SW480 (cell line): ENCODE results near the gene KCNG4.

Experiments
- DNase-seq: peaks from one replicate; pipeline ENCODE4 v3.0.0-alpha.2; 2016; ENCODE audit warnings: low spot score

The KCNG4 gene

DNA sequence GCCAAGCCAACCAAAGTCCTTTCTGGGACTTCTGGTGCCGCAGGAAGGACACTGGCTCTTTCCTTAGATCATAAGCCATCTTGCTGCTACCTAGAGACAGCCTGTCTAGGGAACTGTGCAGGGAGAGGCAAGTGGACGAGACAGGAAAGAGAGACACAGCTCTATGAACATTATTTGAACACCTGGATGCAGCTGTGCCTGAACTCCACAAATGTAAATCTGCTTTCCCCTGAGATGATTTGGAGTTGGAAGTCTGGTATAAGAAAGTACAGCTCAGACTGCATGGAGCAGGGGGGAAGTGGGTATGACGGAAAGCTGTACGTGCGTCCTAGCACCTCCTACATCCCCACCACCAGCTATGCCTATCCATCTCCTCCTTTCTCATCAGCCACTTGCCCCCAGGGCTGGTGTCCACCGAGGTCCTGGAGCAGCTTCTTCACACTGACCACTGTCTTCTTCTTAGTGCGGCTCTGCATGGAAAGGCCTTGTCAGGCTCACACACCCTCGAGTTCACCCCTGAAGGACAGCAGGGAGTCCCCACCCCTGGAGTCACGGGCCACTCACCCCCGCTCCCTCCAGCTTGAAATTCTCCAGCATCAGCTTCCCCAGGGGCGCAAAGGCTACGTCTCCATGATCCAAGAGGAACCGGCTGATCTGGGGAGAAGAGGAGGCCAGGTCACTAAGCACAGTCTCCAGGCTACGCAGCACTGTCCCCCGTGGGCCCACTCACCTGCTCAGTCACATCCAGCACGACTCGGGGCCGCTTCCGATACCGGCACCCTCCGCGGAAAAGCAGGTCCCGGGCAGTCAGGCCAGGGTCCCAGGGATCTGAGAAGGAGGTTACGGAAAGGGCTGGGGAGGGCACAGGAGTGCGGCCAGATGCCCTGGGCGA is 56.9 kb downstream of the KCNG4 start:
- no peak for DNase-seq

DNA sequence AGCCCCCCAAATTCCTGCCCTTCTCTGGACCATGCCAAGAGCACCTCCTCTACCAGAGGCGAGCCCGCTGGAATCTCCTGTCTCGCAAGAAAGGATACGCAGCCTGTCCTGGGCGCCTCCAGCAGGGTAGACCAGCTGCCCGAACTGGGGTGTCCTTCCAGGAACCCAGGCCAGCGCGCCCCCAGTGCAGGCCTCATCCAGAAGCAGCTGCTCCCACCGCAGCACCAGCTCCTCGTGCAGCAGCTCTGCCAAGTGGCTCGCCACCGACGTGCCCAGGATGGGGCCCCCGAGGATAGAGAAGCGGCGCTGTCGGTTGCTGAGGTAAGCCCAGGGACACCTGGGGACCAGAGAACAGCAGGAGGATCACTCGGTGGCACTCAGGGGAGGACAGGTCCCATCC is 57.7 kb downstream of the KCNG4 start:
- no peak for DNase-seq

- DNase-seq = no peak
Observed at GRCh38 chr16:84181144-84181915, 58.5 kb downstream of the KCNG4 start.

DNA sequence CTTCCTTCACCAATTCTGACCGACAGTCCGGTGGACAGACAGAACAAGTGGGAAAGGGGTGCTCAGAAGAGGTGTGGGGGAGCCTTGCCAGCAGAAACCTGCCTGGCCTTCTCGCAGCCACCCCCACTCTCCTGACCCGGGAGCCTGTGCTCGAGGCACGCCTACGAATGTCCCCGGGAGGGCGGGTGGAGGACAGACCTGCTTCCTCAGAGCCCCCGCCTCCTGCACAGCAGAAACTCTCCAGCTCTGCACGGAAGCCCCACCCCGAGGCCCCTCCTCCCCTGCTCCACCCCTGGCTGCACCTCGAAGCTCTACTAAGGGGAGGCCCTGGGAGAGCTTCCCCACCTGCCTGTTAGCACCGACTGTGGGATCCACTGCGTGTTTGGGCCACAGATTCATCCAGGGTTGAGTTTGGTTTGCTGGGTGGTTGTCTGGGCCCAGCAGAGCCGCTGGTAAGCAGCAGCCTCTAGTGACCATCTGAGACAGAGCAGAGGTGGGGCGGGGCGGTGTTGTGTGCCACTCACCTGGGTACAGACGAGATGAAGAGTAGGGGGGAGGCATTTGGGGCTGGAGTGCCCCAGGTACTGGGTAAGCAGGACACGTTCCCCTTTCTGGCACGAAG is 59.2 kb downstream of the KCNG4 start:
- DNase-seq = no peak

DNA sequence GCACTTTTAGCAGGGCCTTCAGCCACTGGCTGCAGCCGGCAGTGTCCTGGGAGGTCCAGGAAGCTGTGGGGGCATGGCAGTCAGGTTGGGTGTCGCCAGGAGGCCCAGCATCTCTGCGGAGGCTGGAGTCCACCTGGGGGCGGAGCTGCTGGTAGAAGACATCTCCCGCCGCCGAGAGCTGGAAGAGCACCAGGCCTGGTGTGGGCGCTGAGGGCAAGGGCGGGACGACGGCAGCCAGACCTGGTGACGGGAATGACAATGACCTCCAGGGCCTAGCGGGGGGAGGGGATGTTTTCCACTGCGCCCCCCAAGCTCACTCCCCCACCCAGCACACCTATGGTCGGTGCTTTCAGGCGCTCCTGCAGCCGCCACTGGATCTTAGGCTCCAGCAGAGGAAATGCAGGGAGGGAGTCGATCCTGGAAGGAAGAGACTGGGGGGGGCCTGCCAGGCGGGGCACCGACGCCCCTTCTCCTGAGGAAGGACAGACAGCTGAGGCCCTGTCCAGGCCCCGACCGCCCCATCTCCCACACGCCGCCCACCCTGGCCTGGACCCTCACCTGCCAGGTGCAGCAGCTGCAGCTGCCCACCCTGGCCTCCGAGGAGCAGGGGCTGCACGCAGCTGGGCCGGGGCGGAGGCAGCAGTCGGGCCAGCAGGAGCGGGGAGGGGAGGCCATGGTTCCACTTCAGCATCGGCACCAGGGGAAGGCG is 60.0 kb downstream of the KCNG4 start:
- DNase-seq = no peak

GRCh38 chr16:84178892-84179611 is 60.8 kb downstream of the KCNG4 start:
- DNase-seq = no peak

DNA sequence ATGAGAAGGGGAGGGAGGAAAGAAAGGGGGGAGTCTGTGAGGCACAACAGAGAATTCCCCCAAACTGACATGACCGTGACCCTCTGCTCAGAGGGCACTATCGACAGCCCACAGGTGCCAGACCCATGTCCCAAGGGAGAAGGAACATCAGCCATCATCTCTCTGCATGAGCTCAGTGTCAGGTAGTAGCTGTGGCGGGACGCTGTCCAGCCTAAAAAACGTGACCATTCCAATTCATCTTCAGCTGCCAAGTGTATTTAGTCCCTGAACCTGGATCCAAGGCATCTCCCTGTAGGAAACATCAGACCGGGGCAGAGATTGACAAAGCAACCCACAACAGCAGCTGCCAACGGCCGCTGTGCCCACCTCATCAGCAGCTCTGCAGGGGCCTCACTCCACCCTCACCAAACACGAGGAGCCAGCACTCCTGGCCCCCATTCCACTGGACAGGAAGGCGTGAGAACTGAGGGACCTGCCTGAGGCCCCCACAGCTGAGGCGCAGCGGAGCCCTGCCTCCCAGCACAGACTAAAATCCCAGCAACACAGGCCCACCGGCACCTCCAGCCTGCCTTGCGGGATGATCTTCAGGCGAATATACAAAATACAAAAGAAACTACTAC is 61.6 kb downstream of the KCNG4 start:
- DNase-seq = no peak

DNA sequence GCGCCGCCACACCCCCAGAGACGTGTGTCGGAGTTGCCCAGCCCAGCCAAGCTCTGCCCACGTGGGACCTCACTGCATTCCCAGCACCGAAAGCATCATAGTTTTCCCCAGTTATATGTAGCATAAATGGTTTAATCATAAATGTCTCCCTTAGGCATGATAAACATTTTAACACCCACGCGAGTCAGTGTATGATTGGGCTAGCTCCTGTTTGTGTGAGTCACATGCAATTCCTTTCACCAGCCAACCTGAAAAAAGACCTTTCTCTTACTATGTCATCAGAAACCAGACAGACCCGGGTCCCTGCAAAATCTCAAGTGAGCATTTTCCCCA is 62.1 kb downstream of the KCNG4 start:
- DNase-seq = peak; percentile 54

DNA sequence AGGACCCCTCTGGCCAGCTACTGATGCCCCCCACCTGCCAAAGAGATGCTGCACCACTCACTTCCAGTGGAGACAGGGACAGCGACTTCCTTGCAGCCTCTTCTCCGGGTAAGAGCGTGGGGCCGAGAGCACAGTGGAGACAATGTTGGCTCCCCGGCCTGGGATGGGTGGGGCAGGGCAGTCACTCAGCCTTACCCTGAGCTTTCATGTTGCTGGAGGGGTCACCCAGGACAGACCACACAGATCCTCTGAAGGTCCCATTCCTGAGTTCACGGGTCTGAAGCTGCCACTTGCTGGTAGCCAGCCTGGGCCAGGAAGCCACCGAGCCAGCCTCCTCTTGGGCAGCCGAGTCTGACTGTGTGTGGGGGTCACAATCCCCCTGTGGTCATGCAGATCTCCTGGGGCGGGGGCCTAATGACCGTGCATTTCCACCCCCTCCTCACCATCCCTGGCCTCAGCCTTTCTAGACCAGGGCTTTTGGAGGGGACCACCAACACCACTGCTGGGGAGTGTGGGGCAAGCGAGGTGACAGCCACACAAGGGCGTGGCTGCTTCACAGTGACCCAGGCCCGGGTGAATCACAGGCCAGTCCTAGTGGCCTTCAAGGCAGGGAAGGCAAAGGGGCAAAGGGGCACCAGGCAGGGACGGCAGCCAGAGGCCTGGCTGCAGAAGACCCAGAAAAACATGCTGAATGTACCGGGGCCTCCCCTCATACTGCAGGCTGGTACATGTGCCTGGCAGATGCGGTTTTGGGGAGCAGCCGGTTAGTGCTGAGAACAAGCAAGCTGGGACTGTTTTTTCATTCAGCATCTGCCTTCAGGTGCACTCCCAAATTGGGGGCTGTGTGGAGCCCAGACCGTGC is 63.4 kb downstream of the KCNG4 start:
- no peak for DNase-seq

- DNase-seq = peak; percentile 70
Observed at GRCh38 chr16:84175350-84176081, 64.3 kb downstream of the KCNG4 start.

GRCh38 chr16:84174396-84174795 is 65.4 kb downstream of the KCNG4 start:
- no peak for DNase-seq

GRCh38 chr16:84169765-84170310 is 70.0 kb downstream of the KCNG4 start:
- no peak for DNase-seq
